GM12865 (cell line): Measurements from ENCODE around the gene LMTK2.

ENCODE experiments used
- DNase-seq: peaks from one replicate; pipeline ENCODE4 v3.0.0; 2010; ENCODE audit warnings: low read depth
- H3K4me3 ChIP-seq: 2 replicates; pipeline ENCODE4 v1.5.1; 2011; ENCODE audit warnings: mild to moderate bottlenecking, low read depth, low read length, control low read depth
- CTCF ChIP-seq: IDR thresholded peaks from 2 replicates; pipeline ENCODE4 v1.5.1; 2011; ENCODE audit warnings: low read length, control low read depth, low read depth, inconsistent platforms; ENCODE audit not compliant: insufficient read depth; ENCODE audit errors: missing control alignments

LMTK2 gene

GRCh38 chr7:98075801-98076200 lies 30.9 kb upstream of the LMTK2 start:
- no peak for TF ChIP-seq CTCF
- no peak for DNase-seq
- no peak overlapping the region for H3K4me3 ChIP-seq

DNA sequence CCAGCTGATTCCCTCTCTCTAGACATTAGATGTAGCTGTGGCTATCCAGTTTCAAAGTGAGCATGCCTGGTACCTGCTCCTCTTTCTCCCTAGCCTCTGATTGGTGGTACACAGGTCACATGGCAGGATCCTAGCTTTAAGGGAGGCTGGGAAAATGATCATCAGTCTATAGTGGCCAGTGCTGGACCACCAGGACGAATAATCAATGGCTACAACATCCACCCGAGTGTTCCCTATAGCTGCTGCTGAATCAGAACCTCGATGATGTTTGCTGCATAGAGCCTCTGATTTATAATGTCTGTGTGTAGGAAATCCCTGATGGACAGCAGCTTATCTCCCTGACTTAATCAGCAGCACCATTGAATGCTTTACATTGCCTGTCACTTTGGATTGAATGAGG lies 28.9 kb upstream of the LMTK2 start:
- no peak for DNase-seq
- H3K4me3 ChIP-seq, result no peak overlapping the region
- TF ChIP-seq CTCF, result no peak

- no peak overlapping the region for H3K4me3 ChIP-seq
- DNase-seq, result no peak
- TF ChIP-seq CTCF, result no peak
Observed at GRCh38 chr7:98078197-98078870, 28.3 kb upstream of the LMTK2 start.

GRCh38 chr7:98079891-98080648 lies 26.6 kb upstream of the LMTK2 start:
- no peak overlapping the region for H3K4me3 ChIP-seq
- no peak for TF ChIP-seq CTCF
- DNase-seq, result no peak

DNA sequence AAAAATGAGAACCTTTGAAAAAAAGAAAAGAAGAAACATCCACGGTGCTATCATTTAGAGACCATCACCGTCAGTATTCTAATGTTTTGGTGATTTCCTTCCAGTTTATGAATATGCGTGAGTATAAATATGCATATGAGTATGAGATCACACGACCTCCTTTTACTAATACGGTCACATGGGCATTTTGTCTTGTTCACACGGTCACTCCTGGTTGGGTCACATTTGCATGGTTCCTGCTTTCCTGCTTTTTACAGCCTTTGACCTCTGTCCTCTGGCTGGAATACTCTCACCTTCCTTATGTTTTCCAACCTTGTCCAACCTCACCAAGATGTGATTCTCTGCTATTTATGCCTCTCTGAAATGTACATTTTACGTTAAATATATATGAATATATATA lies 25.3 kb upstream of the LMTK2 start:
- TF ChIP-seq CTCF, result no peak
- DNase-seq, result no peak
- H3K4me3 ChIP-seq, result no peak overlapping the region

DNA sequence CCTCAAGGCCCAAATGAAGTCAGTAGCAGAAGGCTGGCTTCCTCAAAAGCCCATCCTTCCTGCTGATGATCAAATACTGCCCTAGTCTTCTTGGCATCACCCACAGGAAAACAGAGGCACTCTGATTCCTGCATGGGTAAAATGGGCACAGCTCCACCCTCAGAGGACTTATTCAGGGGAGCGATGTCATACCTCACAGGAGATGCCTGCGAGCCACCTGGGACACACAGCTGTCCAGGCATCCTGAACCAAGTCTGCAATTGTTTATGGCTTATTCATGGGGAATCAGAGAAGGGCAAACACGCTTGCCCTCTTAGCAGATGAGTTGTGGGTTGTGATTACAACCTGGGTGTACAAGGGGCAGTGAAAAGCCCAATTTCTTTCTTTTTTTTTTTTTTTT lies 22.0 kb upstream of the LMTK2 start:
- no peak overlapping the region for H3K4me3 ChIP-seq
- DNase-seq, result no peak
- TF ChIP-seq CTCF, result no peak

- H3K4me3 ChIP-seq, result no peak overlapping the region
- DNase-seq, result no peak
- no peak for TF ChIP-seq CTCF
Observed at GRCh38 chr7:98085674-98086073, 21.0 kb upstream of the LMTK2 start.
